ENCODE data around the gene NTNG2.

GRCh38 chr9:132200706-132201105 lies 38.8 kb downstream of the NTNG2 start:
- TF ChIP-seq POLR2AphosphoS5 (IDR thresholded peaks at IDR 0.05; ENCODE audit: borderline replicate concordance, low read depth, low read length) = no peak
- TF ChIP-seq EZH2 (IDR thresholded peaks at IDR 0.05) = no peak

Measured in SK-N-MC (cell line).